H1 (cell line): Measurements from ENCODE around the gene GNG12.

Experiments
- GABPA ChIP-seq: IDR thresholded peaks from 2 replicates; pipeline ENCODE4 v1.6.1; 2011; ENCODE audit warnings: mild to moderate bottlenecking, low read length, moderate library complexity, borderline replicate concordance; ENCODE audit not compliant: insufficient read depth
- JUN ChIP-seq: IDR thresholded peaks from 2 replicates; pipeline ENCODE4 v1.6.1; 2011; ENCODE audit warnings: low read depth, mild to moderate bottlenecking, improper control_type of control experiment, low read length
- POLR2A ChIP-seq, 2 experiments: IDR thresholded peaks; 1 replicate in 1 of 2; 2 replicates in 1 of 2; pipeline ENCODE4 v1.6.1; 2011; ENCODE audit warnings: low read depth in 2 of 2, low read length in 2 of 2, mild to moderate bottlenecking in 2 of 2; ENCODE audit errors: control extremely low read depth in 1 of 2
- POLR2AphosphoS5 ChIP-seq: IDR thresholded peaks from 2 replicates; pipeline ENCODE4 v1.6.1; 2011; ENCODE audit warnings: low read depth, low read length
- TAF1 ChIP-seq: IDR thresholded peaks from 2 replicates; pipeline ENCODE4 v1.6.1; 2011; ENCODE audit warnings: mild to moderate bottlenecking, low read depth, low read length
- TF ChIP-seq, protein P1 (sequence below): IDR thresholded peaks from 2 replicates; pipeline ENCODE4 v1.6.1; 2011; ENCODE audit warnings: low read length, improper control_type of control experiment
- TF ChIP-seq, protein P2 (sequence below): IDR thresholded peaks from 2 replicates; pipeline ENCODE4 v1.6.1; 2012; ENCODE audit warnings: low read length, inconsistent platforms
- TF ChIP-seq, protein P3 (sequence below), 3 experiments: IDR thresholded peaks; 1 replicate in 2 of 3; 2 replicates in 1 of 3; pipeline versions ENCODE4 v1.5.1 to v1.6.1; 2011; ENCODE audit warnings: low read length in 3 of 3, mild to moderate bottlenecking in 3 of 3, inconsistent platforms in 2 of 3, low read depth in 1 of 3, moderate library complexity in 1 of 3; ENCODE audit not compliant: insufficient read depth in 1 of 3; ENCODE audit errors: control extremely low read depth in 1 of 3

DNA sequence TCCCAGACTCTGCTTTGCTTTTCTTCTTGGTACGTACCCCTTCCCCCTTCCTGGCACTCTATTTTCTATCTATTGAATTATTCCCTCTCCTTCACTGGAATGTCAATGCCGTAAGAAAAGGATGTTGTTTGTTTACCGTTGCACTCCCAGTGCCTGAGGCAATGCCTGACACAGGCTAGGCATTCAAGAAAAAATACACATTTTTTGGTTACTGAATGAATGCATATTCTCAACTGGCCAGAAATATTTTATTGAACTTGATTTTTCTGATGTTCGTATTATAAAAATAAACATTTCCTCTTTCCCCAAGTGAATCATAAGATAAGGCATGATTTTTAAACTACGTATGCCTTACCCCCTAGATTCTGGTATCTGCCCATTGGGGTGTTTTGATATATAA, 41.2 kb downstream of the GNG12 start:
- TF ChIP-seq POLR2A (IDR thresholded peaks at IDR 0.05; ENCODE audit: control extremely low read depth in 1 of 2, low read depth in 2 of 2, low read length in 2 of 2), result no peak
- no peak for TF ChIP-seq GABPA
- TF ChIP-seq, protein P1, sequence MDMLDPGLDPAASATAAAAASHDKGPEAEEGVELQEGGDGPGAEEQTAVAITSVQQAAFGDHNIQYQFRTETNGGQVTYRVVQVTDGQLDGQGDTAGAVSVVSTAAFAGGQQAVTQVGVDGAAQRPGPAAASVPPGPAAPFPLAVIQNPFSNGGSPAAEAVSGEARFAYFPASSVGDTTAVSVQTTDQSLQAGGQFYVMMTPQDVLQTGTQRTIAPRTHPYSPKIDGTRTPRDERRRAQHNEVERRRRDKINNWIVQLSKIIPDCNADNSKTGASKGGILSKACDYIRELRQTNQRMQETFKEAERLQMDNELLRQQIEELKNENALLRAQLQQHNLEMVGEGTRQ, result no peak
- TF ChIP-seq, protein P2, sequence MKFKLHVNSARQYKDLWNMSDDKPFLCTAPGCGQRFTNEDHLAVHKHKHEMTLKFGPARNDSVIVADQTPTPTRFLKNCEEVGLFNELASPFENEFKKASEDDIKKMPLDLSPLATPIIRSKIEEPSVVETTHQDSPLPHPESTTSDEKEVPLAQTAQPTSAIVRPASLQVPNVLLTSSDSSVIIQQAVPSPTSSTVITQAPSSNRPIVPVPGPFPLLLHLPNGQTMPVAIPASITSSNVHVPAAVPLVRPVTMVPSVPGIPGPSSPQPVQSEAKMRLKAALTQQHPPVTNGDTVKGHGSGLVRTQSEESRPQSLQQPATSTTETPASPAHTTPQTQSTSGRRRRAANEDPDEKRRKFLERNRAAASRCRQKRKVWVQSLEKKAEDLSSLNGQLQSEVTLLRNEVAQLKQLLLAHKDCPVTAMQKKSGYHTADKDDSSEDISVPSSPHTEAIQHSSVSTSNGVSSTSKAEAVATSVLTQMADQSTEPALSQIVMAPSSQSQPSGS, result no peak
- no peak for TF ChIP-seq POLR2AphosphoS5
- TF ChIP-seq, protein P3, sequence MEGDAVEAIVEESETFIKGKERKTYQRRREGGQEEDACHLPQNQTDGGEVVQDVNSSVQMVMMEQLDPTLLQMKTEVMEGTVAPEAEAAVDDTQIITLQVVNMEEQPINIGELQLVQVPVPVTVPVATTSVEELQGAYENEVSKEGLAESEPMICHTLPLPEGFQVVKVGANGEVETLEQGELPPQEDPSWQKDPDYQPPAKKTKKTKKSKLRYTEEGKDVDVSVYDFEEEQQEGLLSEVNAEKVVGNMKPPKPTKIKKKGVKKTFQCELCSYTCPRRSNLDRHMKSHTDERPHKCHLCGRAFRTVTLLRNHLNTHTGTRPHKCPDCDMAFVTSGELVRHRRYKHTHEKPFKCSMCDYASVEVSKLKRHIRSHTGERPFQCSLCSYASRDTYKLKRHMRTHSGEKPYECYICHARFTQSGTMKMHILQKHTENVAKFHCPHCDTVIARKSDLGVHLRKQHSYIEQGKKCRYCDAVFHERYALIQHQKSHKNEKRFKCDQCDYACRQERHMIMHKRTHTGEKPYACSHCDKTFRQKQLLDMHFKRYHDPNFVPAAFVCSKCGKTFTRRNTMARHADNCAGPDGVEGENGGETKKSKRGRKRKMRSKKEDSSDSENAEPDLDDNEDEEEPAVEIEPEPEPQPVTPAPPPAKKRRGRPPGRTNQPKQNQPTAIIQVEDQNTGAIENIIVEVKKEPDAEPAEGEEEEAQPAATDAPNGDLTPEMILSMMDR (IDR thresholded peaks at IDR 0.05; ENCODE audit: control extremely low read depth in 1 of 3, insufficient read depth in 1 of 3, low read depth in 1 of 3, low read length in 3 of 3), result no peak
- no peak for TF ChIP-seq TAF1
- no peak for TF ChIP-seq JUN
